GM12878 (cell line): ENCODE measurements around the gene F7. TPM values are rescaled to one million over a fixed set of nuclear protein-coding genes. Genes with fewer than 3 reads are reported as not detected.

Source experiments
- ATAC-seq: fragments of 200-7000 bp; cut with Tn5 transposase; 3 replicates; pipeline ENCODE4 v1.9.1; 2020; ENCODE audit warnings: mild to moderate bottlenecking, moderate library complexity
- BruUV-seq: library from RNA; stranded (reverse); fragments of 400-500 nt; replicated peaks from 2 replicates; lab custom pipeline; 2021; lab: Mats Ljungman, UMichigan
- CTCF ChIA-PET: fragments of 300-600 bp; sonication (Branson Sonifier 250); formaldehyde crosslinking; extraction: SDS; loops from one replicate; lab custom pipeline; 2021; ENCODE audit warnings: inconsistent platforms; lab: Yijun Ruan, JAX
- POLR2A ChIA-PET: fragments of 350-600 bp; formaldehyde crosslinking; extraction: SDS; loops from one replicate; lab custom pipeline; 2021; ENCODE audit warnings: inconsistent platforms; lab: Charles Lee
- RAD21 ChIA-PET: fragments of 300-600 bp; sonication (Branson Sonifier 250); formaldehyde crosslinking; loops from one replicate; lab custom pipeline; 2023; ENCODE audit warnings: antibody characterized with exemption; ENCODE audit not compliant: unreplicated experiment; lab: Charles Lee
- SMC1A ChIA-PET: fragments of 300-600 bp; sonication (Branson Sonifier 250); formaldehyde crosslinking; loops from one replicate; lab custom pipeline; 2023; ENCODE audit not compliant: unreplicated experiment, uncharacterized antibody; lab: Charles Lee
- DNase-seq: peaks from one replicate; pipeline ENCODE4 v3.0.0-alpha.2; 2011; ENCODE audit warnings: low read depth, low spot score
- FAIRE-seq: peaks from 3 replicates; lab custom pipeline; 2011; peaks lifted over from hg19 to GRCh38; lab: Jason Lieb, UNC
- H2AFZ ChIP-seq: 2 replicates; pipeline ENCODE4 v1.6.0; 2011; ENCODE audit warnings: low read depth, low read length, control low read depth; ENCODE audit not compliant: control insufficient read depth
- H3K27ac ChIP-seq: 2 replicates; pipeline ENCODE4 v1.5.1; 2011; ENCODE audit warnings: control low read depth; ENCODE audit not compliant: control insufficient read depth, insufficient read depth
- H3K27me3 ChIP-seq, 2 experiments: replicated peaks in 1 of 2; 2 replicates each; pipeline versions ENCODE4 v1.6.0 to v1.6.1; 2011; ENCODE audit warnings: low read length in 1 of 2; ENCODE audit not compliant: control insufficient read depth in 2 of 2, insufficient read depth in 2 of 2
- H3K36me3 ChIP-seq, 2 experiments: 2 replicates each; pipeline ENCODE4 v1.5.1; 2011; ENCODE audit warnings: low read length in 1 of 2; ENCODE audit not compliant: control insufficient read depth in 2 of 2, insufficient read depth in 2 of 2
- H3K4me1 ChIP-seq: 2 replicates; pipeline ENCODE4 v1.6.1; 2011; ENCODE audit warnings: mild to moderate bottlenecking, low read length, moderate library complexity, mixed read lengths; ENCODE audit not compliant: control insufficient read depth, insufficient read depth
- H3K4me2 ChIP-seq: 2 replicates; pipeline ENCODE4 v1.6.0; 2011; ENCODE audit warnings: control low read depth; ENCODE audit not compliant: control insufficient read depth, insufficient read depth
- H3K4me3 ChIP-seq: fragments of 200-600 bp; sonication (generic); 2 replicates; pipeline ENCODE4 v1.5.1; 2016
- H3K79me2 ChIP-seq: 2 replicates; pipeline ENCODE4 v1.6.0; 2011; ENCODE audit warnings: low read length; ENCODE audit not compliant: control insufficient read depth, insufficient read depth
- H3K9ac ChIP-seq: 2 replicates; pipeline ENCODE4 v1.8.0; 2011; ENCODE audit warnings: low read length, control low read depth, mixed read lengths; ENCODE audit not compliant: control insufficient read depth, insufficient read depth
- H3K9me3 ChIP-seq: replicated peaks from 3 replicates; pipeline ENCODE4 v1.5.1; 2011; ENCODE audit warnings: mild to moderate bottlenecking, low read length; ENCODE audit not compliant: control insufficient read depth, insufficient read depth
- H4K20me1 ChIP-seq: 2 replicates; pipeline ENCODE4 v1.6.0; 2011; ENCODE audit not compliant: control insufficient read depth, insufficient read depth
- ATF7 ChIP-seq: fragments of 450-650 bp; IDR thresholded peaks from 2 replicates; pipeline ENCODE4 v1.6.1; 2016; ENCODE audit warnings: low read depth, mild to moderate bottlenecking
- DPF2 ChIP-seq: fragments of 450-650 bp; IDR thresholded peaks from 2 replicates; pipeline ENCODE4 v1.6.1; 2017; ENCODE audit warnings: mild to moderate bottlenecking
- MYB ChIP-seq: fragments of 150-350 bp; IDR thresholded peaks from 2 replicates; pipeline ENCODE4 v1.6.1; 2014; ENCODE audit warnings: mild to moderate bottlenecking, low read depth, low read length, borderline replicate concordance
- NFYB ChIP-seq: IDR thresholded peaks from 2 replicates; pipeline ENCODE4 v1.6.1; 2011; ENCODE audit warnings: low read depth, mild to moderate bottlenecking, low read length, improper control_type of control experiment, moderate library complexity; ENCODE audit not compliant: insufficient read depth
- PML ChIP-seq: IDR thresholded peaks from 2 replicates; pipeline ENCODE4 v1.6.1; 2012; ENCODE audit warnings: low read length, inconsistent platforms
- POU2F2 ChIP-seq: IDR thresholded peaks from 3 replicates; pipeline ENCODE4 v1.6.1; 2011; ENCODE audit warnings: low read depth, mild to moderate bottlenecking, low read length, borderline replicate concordance
- TCF7 ChIP-seq: IDR thresholded peaks from 2 replicates; pipeline ENCODE4 v1.6.1; 2014; ENCODE audit warnings: antibody characterized with exemption, borderline replicate concordance
- whole genome bisulfite sequencing: methylation state at CpG from one replicate; pipeline ENCODE4 v1.1.6; 2016; ENCODE audit warnings: low lambda C conversion rate; ENCODE audit not compliant: insufficient replicate concordance, insufficient coverage; ENCODE audit errors: missing lambda C conversion rate; 5-methylcytosine and 5-hydroxymethylcytosine counted together
- in situ Hi-C: fragments of 300-500 bp; cut with MboI; formaldehyde crosslinking; loops from 9 replicates; pipeline ENCODE4 v1.14.3; 2018; ENCODE audit warnings: mixed read lengths
- intact Hi-C: fragments of 100-400 bp; cut with micrococcal nuclease; formaldehyde crosslinking; loops from one replicate; pipeline ENCODE4 v1.14.2; 2022; ENCODE audit not compliant: unreplicated experiment
- polyA plus RNA-seq, 11 experiments: library from polyadenylated mRNA; depleted of rRNA in 4 of 11; unstranded in 6 of 11; stranded (reverse) in 5 of 11; fragments of >200 nt; fragmentation: Nextera tagmentation in 4 of 11; fragmentation: Illumina TruSeq in 1 of 11; extraction: Ambion mirVana in 4 of 11; extraction: Trizol in 1 of 11; gene quantifications; 1 replicate in 1 of 11; 2 replicates in 10 of 11; pipeline versions ENCODE4 v1.2.1 to v1.2.3, GENCODE V29; 2011 to 2016; ENCODE audit warnings: inconsistent platforms in 2 of 11, missing spikeins in 2 of 11, low read depth in 1 of 11
- total RNA-seq, 4 experiments: library from RNA; depleted of rRNA in 3 of 4; stranded (reverse); fragments of >200 nt in 3 of 4; fragmentation: Illumina TruSeq in 1 of 4; extraction: Trizol in 1 of 4; gene quantifications; 2 replicates each; pipeline versions ENCODE4 v1.2.1 to v1.2.3, GENCODE V29; 2013 to 2021
- TF ChIP-seq, protein P1 (sequence below): fragments of 450-650 bp; IDR thresholded peaks from 2 replicates; pipeline ENCODE4 v1.6.1; 2017; ENCODE audit warnings: low read depth, mild to moderate bottlenecking, moderate library complexity
- TF ChIP-seq, protein P2 (sequence below): fragments of 450-650 bp; IDR thresholded peaks from 2 replicates; pipeline ENCODE4 v1.6.1; 2016; ENCODE audit warnings: mild to moderate bottlenecking, moderate library complexity, borderline replicate concordance
- TF ChIP-seq, protein P3 (sequence below): IDR thresholded peaks from 2 replicates; pipeline ENCODE4 v1.6.1; 2011; ENCODE audit warnings: low read depth, mild to moderate bottlenecking, low read length, moderate library complexity, borderline replicate concordance; ENCODE audit errors: extremely low read depth

F7 gene
- total and polyA plus RNA-seq, 10 of the 15 experiments (the other 5 are each of a cell fraction or from before 2014, with no cell fraction given), result not detected

DNA sequence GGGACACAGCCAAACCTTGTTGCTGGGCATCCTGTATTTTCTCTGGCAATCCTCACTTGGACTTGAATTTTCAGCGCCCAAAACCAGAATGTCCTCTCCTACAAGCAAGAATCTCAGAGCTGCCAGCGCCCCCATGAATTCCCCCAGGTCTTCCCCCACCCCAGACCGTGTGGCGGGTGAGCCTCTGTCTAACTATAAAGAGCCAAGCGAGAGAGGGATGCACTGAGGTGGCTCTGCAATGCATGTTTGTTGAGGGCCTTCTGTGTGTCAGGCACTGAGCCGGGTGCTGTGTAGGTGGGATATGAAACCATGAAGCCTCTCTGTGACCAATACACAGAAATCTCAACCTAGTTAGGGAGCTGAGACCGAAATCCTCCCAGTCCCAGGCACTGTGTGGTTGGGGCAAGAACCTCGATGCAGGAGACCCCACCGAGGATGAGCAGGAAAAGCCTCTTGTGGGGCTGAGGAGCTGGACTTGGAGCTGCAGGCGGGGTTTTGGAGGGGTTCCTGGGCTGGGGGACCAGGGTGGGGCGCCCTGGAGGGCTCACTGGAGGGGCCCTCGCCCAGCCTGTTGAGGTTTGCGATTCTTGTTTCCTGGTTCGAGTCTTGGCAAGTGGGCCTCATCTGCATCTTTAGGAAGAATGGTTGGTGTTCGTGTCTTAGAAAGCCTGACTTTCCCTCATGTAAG is 40.5 kb downstream of the F7 start:
- intact Hi-C loops (no loop called here), in situ Hi-C loops (no loop called here)
- no peaks in the 10 kb centered on the region for H3K27me3 ChIP-seq
- WGBS, result 63% methylated on average over 11 of the region's 15 CpGs
- FAIRE-seq (no peak), ATAC-seq (no peak), DNase-seq (no peak)
- H3K9ac ChIP-seq, result no peak overlapping the region
- H4K20me1 ChIP-seq, result no peaks in the 10 kb centered on the region
- H3K4me3 ChIP-seq, result no peak overlapping the region
- no peak overlapping the region for H2AFZ ChIP-seq
- ChIA-PET POLR2A (interaction anchor here (0.6 kb wide), 1 partner anchor 47 kb away, joined by 3 read pairs; no protein-coding TSS in a partner anchor), SMC1A (no interaction called here), RAD21 (no interaction called here), CTCF (no interaction called here)
- no peak overlapping the region for H3K27ac ChIP-seq
- H3K36me3 ChIP-seq, result no peaks in the 10 kb centered on the region
- H3K4me2 ChIP-seq, result no peak overlapping the region
- H3K79me2 ChIP-seq, result no peaks in the 10 kb centered on the region
- BruUV-seq, result no TSS peak
- no peaks in the 10 kb centered on the region for H3K4me1 ChIP-seq
- no peaks in the 10 kb centered on the region; the same call in 2 of the 3 replicates for H3K9me3 ChIP-seq
- no peak for TF ChIP-seq DPF2
- no peak for TF ChIP-seq NFYB
- TF ChIP-seq MYB, result no peak
- TF ChIP-seq, protein P1, sequence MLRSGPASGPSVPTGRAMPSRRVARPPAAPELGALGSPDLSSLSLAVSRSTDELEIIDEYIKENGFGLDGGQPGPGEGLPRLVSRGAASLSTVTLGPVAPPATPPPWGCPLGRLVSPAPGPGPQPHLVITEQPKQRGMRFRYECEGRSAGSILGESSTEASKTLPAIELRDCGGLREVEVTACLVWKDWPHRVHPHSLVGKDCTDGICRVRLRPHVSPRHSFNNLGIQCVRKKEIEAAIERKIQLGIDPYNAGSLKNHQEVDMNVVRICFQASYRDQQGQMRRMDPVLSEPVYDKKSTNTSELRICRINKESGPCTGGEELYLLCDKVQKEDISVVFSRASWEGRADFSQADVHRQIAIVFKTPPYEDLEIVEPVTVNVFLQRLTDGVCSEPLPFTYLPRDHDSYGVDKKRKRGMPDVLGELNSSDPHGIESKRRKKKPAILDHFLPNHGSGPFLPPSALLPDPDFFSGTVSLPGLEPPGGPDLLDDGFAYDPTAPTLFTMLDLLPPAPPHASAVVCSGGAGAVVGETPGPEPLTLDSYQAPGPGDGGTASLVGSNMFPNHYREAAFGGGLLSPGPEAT, result no peak

DNA sequence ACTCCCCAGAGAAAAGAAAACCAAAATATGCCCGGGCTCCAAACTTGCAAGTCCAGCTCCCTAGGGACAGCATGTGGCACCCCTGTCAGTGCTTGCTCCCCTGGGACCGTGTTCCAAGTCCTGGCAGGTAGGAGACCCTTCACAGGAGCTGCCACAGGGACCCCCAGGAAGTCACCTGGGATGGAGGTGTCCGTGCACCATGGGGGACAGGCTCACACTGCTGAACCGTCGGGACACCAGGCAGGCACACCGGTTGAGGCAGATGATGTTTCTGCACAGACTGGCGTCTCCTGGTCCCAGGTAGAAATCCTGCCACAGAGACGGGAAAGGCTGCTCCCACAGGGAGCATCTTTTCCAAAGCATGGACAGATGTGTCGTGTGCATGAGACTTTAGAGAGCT is 41.2 kb downstream of the F7 start:
- intact Hi-C loops (no loop called here), in situ Hi-C loops (no loop called here)
- ChIA-PET CTCF (no interaction called here), RAD21 (no interaction called here), SMC1A (no interaction called here), POLR2A (no interaction called here)
- H3K27ac ChIP-seq, result no peak overlapping the region
- no peaks in the 10 kb centered on the region for H3K4me1 ChIP-seq
- no peaks in the 10 kb centered on the region; the same call in 2 of the 3 replicates for H3K9me3 ChIP-seq
- no peak overlapping the region for H2AFZ ChIP-seq
- no peak for DNase-seq
- H3K4me3 ChIP-seq, result no peak overlapping the region
- no peaks in the 10 kb centered on the region for H3K79me2 ChIP-seq
- WGBS, result 34% methylated on average over 9 of the region's 9 CpGs
- H3K4me2 ChIP-seq, result no peak overlapping the region
- no peaks in the 10 kb centered on the region for H3K27me3 ChIP-seq
- H3K36me3 ChIP-seq, result no peaks in the 10 kb centered on the region
- no peaks in the 10 kb centered on the region for H4K20me1 ChIP-seq
- ATAC-seq, result no peak
- no TSS peak for BruUV-seq
- FAIRE-seq, result no peak
- H3K9ac ChIP-seq, result no peak overlapping the region
- TF ChIP-seq, protein P2, sequence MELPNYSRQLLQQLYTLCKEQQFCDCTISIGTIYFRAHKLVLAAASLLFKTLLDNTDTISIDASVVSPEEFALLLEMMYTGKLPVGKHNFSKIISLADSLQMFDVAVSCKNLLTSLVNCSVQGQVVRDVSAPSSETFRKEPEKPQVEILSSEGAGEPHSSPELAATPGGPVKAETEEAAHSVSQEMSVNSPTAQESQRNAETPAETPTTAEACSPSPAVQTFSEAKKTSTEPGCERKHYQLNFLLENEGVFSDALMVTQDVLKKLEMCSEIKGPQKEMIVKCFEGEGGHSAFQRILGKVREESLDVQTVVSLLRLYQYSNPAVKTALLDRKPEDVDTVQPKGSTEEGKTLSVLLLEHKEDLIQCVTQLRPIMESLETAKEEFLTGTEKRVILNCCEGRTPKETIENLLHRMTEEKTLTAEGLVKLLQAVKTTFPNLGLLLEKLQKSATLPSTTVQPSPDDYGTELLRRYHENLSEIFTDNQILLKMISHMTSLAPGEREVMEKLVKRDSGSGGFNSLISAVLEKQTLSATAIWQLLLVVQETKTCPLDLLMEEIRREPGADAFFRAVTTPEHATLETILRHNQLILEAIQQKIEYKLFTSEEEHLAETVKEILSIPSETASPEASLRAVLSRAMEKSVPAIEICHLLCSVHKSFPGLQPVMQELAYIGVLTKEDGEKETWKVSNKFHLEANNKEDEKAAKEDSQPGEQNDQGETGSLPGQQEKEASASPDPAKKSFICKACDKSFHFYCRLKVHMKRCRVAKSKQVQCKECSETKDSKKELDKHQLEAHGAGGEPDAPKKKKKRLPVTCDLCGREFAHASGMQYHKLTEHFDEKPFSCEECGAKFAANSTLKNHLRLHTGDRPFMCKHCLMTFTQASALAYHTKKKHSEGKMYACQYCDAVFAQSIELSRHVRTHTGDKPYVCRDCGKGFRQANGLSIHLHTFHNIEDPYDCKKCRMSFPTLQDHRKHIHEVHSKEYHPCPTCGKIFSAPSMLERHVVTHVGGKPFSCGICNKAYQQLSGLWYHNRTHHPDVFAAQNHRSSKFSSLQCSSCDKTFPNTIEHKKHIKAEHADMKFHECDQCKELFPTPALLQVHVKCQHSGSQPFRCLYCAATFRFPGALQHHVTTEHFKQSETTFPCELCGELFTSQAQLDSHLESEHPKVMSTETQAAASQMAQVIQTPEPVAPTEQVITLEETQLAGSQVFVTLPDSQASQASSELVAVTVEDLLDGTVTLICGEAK, result no peak
- TF ChIP-seq PML (no peak), TCF7 (no peak), ATF7 (no peak), POU2F2 (no peak)
- TF ChIP-seq, protein P3, sequence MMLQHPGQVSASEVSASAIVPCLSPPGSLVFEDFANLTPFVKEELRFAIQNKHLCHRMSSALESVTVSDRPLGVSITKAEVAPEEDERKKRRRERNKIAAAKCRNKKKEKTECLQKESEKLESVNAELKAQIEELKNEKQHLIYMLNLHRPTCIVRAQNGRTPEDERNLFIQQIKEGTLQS, result no peak
